HUES48 (cell line): ENCODE data around the gene AUTS2.

Source experiments
- H3K27ac ChIP-seq: one replicate; pipeline ENCODE4 v1.7.0; 2013; ENCODE audit warnings: low read depth, low read length, inconsistent platforms
- H3K27me3 ChIP-seq: 2 replicates; pipeline ENCODE4 v1.6.1; 2013; ENCODE audit warnings: mild to moderate bottlenecking, low read length; ENCODE audit not compliant: control insufficient read depth, insufficient read depth
- H3K36me3 ChIP-seq: 2 replicates; pipeline ENCODE4 v1.6.1; 2013; ENCODE audit warnings: low read length; ENCODE audit not compliant: control insufficient read depth, insufficient read depth
- H3K4me1 ChIP-seq: 2 replicates; pipeline ENCODE4 v1.6.1; 2013; ENCODE audit warnings: mild to moderate bottlenecking, low read length; ENCODE audit not compliant: control insufficient read depth, insufficient read depth
- H3K4me3 ChIP-seq: 2 replicates; pipeline ENCODE4 v1.5.1; 2013; ENCODE audit warnings: mild to moderate bottlenecking, low read depth, low read length
- H3K9ac ChIP-seq: 2 replicates; pipeline ENCODE4 v1.6.1; 2013; ENCODE audit warnings: mild to moderate bottlenecking, low read depth, low read length, moderate library complexity
- H3K9me3 ChIP-seq: 2 replicates; pipeline ENCODE4 v1.6.1; 2013; ENCODE audit warnings: low read length; ENCODE audit not compliant: control insufficient read depth, insufficient read depth

AUTS2 gene

GRCh38 chr7:70790215-70791073 is 1192.2 kb downstream of the AUTS2 start:
- Histone ChIP-seq H3K4me1 (no peaks in the 10 kb centered on the region), H3K9me3 (no peaks in the 10 kb centered on the region), H3K9ac (no peak overlapping the region), H3K4me3 (no peak overlapping the region), H3K27ac (no peak overlapping the region), H3K36me3 (peaks cover 93% of the 10 kb centered on the region), H3K27me3 (no peaks in the 10 kb centered on the region)

DNA sequence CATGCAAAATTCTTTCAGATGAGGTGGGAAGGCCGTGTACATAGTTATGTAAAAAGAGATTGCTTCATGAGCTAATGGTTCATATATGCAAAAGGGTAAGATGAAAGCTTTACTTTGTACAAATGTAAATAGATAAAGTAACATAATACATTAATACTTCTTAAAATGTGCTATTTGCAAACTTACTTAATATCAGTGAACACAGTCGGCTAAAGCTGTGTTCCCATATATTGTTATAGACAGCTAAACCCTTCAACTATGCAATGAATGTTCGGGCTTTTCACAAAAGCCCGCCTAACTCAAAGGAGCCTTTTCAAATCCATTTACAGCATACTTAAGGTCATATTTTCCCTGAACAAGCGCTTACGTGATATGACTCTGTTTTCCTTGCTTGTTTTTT is 1193.1 kb downstream of the AUTS2 start:
- H3K9ac ChIP-seq, result no peak overlapping the region
- H3K4me1 ChIP-seq, result no peaks in the 10 kb centered on the region
- no peaks in the 10 kb centered on the region for H3K27me3 ChIP-seq
- peaks cover 84% of the 10 kb centered on the region for H3K36me3 ChIP-seq
- no peak overlapping the region for H3K4me3 ChIP-seq
- H3K9me3 ChIP-seq, result no peaks in the 10 kb centered on the region
- no peak overlapping the region for H3K27ac ChIP-seq

DNA sequence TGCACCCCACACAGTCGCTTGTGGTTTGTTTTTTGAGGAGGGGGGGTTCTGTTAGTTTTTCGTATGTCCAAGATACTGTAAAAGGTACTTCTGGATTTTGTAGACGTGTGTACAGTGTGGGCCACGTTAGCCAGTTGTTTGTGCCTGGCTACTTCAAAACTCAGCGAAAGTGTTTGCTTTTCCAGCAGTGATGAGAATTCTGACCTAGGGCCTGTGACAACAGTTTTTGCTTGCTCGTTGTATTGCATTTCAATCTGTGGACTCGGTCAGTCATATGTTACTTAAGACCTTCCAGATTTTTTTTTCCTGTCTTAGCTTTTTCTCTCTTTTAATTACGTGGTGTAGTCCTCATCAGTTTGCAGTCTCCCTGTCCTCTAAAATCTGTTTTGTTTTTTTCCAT is 1194.8 kb downstream of the AUTS2 start:
- H3K9ac ChIP-seq, result no peak overlapping the region
- no peaks in the 10 kb centered on the region for H3K9me3 ChIP-seq
- H3K4me1 ChIP-seq, result no peaks in the 10 kb centered on the region
- no peak overlapping the region for H3K27ac ChIP-seq
- peaks cover 67% of the 10 kb centered on the region for H3K36me3 ChIP-seq
- H3K27me3 ChIP-seq, result no peaks in the 10 kb centered on the region
- H3K4me3 ChIP-seq, result no peak overlapping the region

- Histone ChIP-seq H3K36me3 (peaks cover 59% of the 10 kb centered on the region), H3K9ac (no peak overlapping the region), H3K27me3 (no peaks in the 10 kb centered on the region), H3K27ac (no peak overlapping the region), H3K4me1 (no peaks in the 10 kb centered on the region), H3K4me3 (no peak overlapping the region), H3K9me3 (no peaks in the 10 kb centered on the region)
Measured at GRCh38 chr7:70793821-70794220, 1195.5 kb downstream of the AUTS2 start.

DNA sequence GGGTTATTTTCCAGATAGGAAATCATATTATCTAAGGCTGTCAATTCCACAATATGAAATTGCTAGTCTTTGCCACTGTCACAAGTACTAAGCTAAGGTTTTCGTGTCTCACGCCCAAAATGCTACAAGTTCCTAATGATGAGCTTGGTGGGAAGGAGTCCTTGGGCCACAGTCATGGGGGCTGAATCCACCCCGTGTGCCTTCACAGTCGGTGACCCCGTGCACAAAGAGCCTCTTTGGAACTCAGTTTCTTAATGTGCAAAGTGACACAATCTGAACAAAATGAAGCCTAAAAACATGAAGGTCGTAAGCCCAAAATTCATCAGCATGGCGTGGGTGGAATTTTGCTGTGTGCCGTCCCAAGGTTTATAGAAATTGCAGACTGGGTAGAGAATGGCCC is 1196.7 kb downstream of the AUTS2 start:
- no peaks in the 10 kb centered on the region for H3K9me3 ChIP-seq
- no peak overlapping the region for H3K27ac ChIP-seq
- no peak overlapping the region for H3K9ac ChIP-seq
- H3K27me3 ChIP-seq, result no peaks in the 10 kb centered on the region
- peaks cover 47% of the 10 kb centered on the region for H3K36me3 ChIP-seq
- no peaks in the 10 kb centered on the region for H3K4me1 ChIP-seq
- no peak overlapping the region for H3K4me3 ChIP-seq

GRCh38 chr7:70795948-70796347 is 1197.7 kb downstream of the AUTS2 start:
- peaks cover 38% of the 10 kb centered on the region for H3K36me3 ChIP-seq
- H3K4me3 ChIP-seq, result no peak overlapping the region
- H3K9me3 ChIP-seq, result no peaks in the 10 kb centered on the region
- H3K9ac ChIP-seq, result no peak overlapping the region
- no peak overlapping the region for H3K27ac ChIP-seq
- H3K27me3 ChIP-seq, result no peaks in the 10 kb centered on the region
- no peaks in the 10 kb centered on the region for H3K4me1 ChIP-seq

GRCh38 chr7:70797109-70797514 is 1198.8 kb downstream of the AUTS2 start:
- no peaks in the 10 kb centered on the region for H3K4me1 ChIP-seq
- no peaks in the 10 kb centered on the region for H3K27me3 ChIP-seq
- H3K9me3 ChIP-seq, result no peaks in the 10 kb centered on the region
- peaks cover 26% of the 10 kb centered on the region for H3K36me3 ChIP-seq
- no peak overlapping the region for H3K4me3 ChIP-seq
- no peak overlapping the region for H3K27ac ChIP-seq
- H3K9ac ChIP-seq, result no peak overlapping the region

- Histone ChIP-seq H3K36me3 (peaks cover 3% of the 10 kb centered on the region; the same call in 1 of the 2 replicates), H3K27ac (no peak overlapping the region), H3K9me3 (no peaks in the 10 kb centered on the region), H3K9ac (no peak overlapping the region), H3K4me1 (no peaks in the 10 kb centered on the region), H3K27me3 (no peaks in the 10 kb centered on the region), H3K4me3 (no peak overlapping the region)
Measured at GRCh38 chr7:70799841-70800405, 1201.6 kb downstream of the AUTS2 start.

DNA sequence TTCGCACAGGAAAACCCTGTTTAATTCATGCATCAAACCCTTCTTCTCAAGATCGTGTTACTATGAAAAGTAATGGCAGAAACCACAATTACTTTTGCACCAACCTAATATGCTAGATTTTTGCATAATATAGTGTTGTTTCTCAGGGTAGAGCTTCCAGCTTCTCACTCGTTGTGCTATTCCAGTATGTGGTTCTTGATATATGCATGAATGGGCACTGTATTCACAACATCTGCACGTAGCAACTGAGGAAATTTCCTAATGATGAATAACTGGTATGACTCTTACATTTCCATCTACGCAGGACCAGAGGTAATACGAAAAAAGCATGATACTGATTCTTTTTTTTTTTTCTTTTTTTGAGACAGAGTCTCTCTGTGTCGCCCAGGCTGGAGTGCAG is 1207.1 kb downstream of the AUTS2 start:
- no peaks in the 10 kb centered on the region for H3K36me3 ChIP-seq
- no peak overlapping the region for H3K9ac ChIP-seq
- no peaks in the 10 kb centered on the region for H3K27me3 ChIP-seq
- no peak overlapping the region for H3K4me3 ChIP-seq
- H3K4me1 ChIP-seq, result no peaks in the 10 kb centered on the region
- no peak overlapping the region for H3K27ac ChIP-seq
- H3K9me3 ChIP-seq, result no peaks in the 10 kb centered on the region

- Histone ChIP-seq H3K4me1 (no peaks in the 10 kb centered on the region), H3K27ac (no peak overlapping the region)
Measured at GRCh38 chr7:70807650-70808049, 1209.4 kb downstream of the AUTS2 start.

GRCh38 chr7:70808876-70809275 is 1210.6 kb downstream of the AUTS2 start:
- no peaks in the 10 kb centered on the region for H3K9me3 ChIP-seq
- H3K36me3 ChIP-seq, result no peaks in the 10 kb centered on the region
- H3K27me3 ChIP-seq, result no peaks in the 10 kb centered on the region
- H3K27ac ChIP-seq, result no peak overlapping the region
- no peak overlapping the region for H3K9ac ChIP-seq
- H3K4me3 ChIP-seq, result no peak overlapping the region
- H3K4me1 ChIP-seq, result no peaks in the 10 kb centered on the region

More at GRCh38 chr7:70807650-70808049, 1209.4 kb downstream of the AUTS2 start:
- Histone ChIP-seq H3K9me3 (no peaks in the 10 kb centered on the region), H3K36me3 (no peaks in the 10 kb centered on the region), H3K9ac (no peak overlapping the region), H3K4me3 (no peak overlapping the region), H3K27me3 (no peaks in the 10 kb centered on the region)
